ENCODE measurements around the gene NAT16. TPM values are rescaled to one million over a fixed set of nuclear protein-coding genes. Genes with fewer than 3 reads are reported as not detected.

The NAT16 gene
- total RNA-seq, 2 donors from 2014 or later = 0.26 TPM; not detected in 1

- H3K4me3 ChIP-seq = no peak overlapping the region
- DNase-seq (no peak), ATAC-seq (no peak)
- no peak overlapping the region for H3K27ac ChIP-seq
- intact Hi-C loops (cut with DNase I) = no loop called here
- H3K9me3 ChIP-seq = no peaks in the 10 kb centered on the region
- H3K4me1 ChIP-seq = peaks cover 22% of the 10 kb centered on the region
- H3K27me3 ChIP-seq = no peaks in the 10 kb centered on the region
- H3K36me3 ChIP-seq (replicated peaks in 1 of 2; ENCODE audit: insufficient read depth in 1 of 2, low read depth in 2 of 2) = peaks cover 0 to 10% of the 10 kb centered on the region in 2 donors
- no peak for TF ChIP-seq POLR2A (IDR thresholded peaks at IDR 0.05)
- TF ChIP-seq, protein P1, sequence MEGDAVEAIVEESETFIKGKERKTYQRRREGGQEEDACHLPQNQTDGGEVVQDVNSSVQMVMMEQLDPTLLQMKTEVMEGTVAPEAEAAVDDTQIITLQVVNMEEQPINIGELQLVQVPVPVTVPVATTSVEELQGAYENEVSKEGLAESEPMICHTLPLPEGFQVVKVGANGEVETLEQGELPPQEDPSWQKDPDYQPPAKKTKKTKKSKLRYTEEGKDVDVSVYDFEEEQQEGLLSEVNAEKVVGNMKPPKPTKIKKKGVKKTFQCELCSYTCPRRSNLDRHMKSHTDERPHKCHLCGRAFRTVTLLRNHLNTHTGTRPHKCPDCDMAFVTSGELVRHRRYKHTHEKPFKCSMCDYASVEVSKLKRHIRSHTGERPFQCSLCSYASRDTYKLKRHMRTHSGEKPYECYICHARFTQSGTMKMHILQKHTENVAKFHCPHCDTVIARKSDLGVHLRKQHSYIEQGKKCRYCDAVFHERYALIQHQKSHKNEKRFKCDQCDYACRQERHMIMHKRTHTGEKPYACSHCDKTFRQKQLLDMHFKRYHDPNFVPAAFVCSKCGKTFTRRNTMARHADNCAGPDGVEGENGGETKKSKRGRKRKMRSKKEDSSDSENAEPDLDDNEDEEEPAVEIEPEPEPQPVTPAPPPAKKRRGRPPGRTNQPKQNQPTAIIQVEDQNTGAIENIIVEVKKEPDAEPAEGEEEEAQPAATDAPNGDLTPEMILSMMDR (IDR thresholded peaks at IDR 0.05) = no peak
- 91 to 93% methylated on average over 18 to 25 of the region's 27 CpGs for WGBS, 2 donors
These were observed 42.3 kb upstream of the NAT16 start for GRCh38 chr7:101222275-101222830.

GRCh38 chr7:101220295-101220694, 40.2 kb upstream of the NAT16 start:
- no peak for TF ChIP-seq POLR2A (IDR thresholded peaks at IDR 0.05)
- TF ChIP-seq, protein P1 (IDR thresholded peaks at IDR 0.05) = no peak
- no peaks in the 10 kb centered on the region for H3K27me3 ChIP-seq
- no peak for DNase-seq
- intact Hi-C loops (cut with DNase I) = no loop called here
- H3K4me1 ChIP-seq = peaks cover 39% of the 10 kb centered on the region
- H3K9me3 ChIP-seq = no peaks in the 10 kb centered on the region
- H3K4me3 ChIP-seq = no peak overlapping the region
- ATAC-seq = no peak
- 42 to 52% methylated on average over 5 of the region's 5 CpGs for WGBS, 2 donors
- no peak overlapping the region for H3K27ac ChIP-seq
- peaks cover 0 to 10% of the 10 kb centered on the region in 2 donors for H3K36me3 ChIP-seq (replicated peaks in 1 of 2; ENCODE audit: insufficient read depth in 1 of 2, low read depth in 2 of 2)

DNA sequence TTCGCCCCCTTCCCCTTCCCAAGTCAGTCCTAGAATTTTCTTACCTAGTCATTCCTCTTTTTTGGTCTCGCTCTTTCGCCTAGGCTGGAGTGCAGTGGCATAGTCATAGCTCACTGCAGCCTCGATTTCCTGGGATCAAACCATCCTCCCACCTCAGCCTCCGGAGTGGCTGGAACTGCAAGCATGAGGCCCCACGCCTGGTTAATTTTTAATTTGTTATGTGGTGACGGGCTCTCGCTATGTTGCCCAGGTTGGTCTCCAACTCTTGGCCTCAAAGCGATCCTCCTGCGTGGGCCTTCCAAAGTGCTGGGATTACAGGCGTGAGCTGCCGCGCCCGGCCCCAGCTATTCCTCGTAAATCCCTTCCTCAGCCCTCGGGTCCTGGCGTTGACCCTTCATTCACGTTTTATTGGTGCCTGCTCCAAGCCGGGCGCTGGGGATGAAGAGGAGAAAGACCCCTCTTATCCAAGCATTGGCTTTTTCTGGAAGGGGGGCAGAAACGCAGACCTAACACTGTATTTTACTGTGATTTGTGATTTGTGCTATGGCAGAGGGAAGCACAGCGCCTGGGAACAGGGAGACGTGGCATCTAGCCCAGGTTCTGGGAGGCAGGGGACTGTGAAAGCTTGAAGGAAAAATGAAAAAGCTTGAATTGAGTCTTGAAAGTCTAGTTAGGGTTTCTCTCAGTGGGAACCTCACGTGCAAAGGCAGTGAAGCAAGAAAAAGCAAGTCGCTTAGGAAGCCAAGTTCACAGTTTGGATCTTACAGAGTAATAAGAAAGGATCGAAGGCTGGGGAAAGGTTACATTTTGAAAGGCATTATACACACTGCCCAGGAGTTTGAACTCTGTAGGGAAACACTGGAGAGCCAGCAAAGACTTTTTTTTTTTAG, 38.4 kb upstream of the NAT16 start:
- 5 to 7% methylated on average over 23 to 26 of the region's 26 CpGs for WGBS, 2 donors
- DNase-seq (peak in 1 of 4 donors; percentile 39), ATAC-seq (peak; percentile 7)
- Histone ChIP-seq H3K27me3 (no peaks in the 10 kb centered on the region), H3K27ac (peak overlapping the region; percentile 86 to 92 (median 90)), H3K9me3 (no peaks in the 10 kb centered on the region), H3K4me1 (peaks cover 46% of the 10 kb centered on the region), H3K36me3 (replicated peaks in 1 of 2; ENCODE audit: insufficient read depth in 1 of 2, low read depth in 2 of 2) (no peaks in the 10 kb centered on the region), H3K4me3 (peak overlapping the region; percentile 65 to 74)
- intact Hi-C loops (cut with DNase I) = no loop called here
- TF ChIP-seq POLR2A (IDR thresholded peaks at IDR 0.05) = no peak
- TF ChIP-seq, protein P1 (IDR thresholded peaks at IDR 0.05) = peak in 1 of 7 experiments; percentile 4

GRCh38 chr7:101217388-101218235, 37.5 kb upstream of the NAT16 start, which contains the start of the genes PLOD3 and ZNHIT1:
Gene PLOD3 (minus strand): TSS chr7:101217581. CDS start chr7:101217274, 307 bp downstream.
Gene ZNHIT1 (plus strand): TSS chr7:101218165. CDS start chr7:101218196, 31 bp downstream.
- peak; percentile 98 to 99 (median 99) for DNase-seq
- Histone ChIP-seq H3K27ac (peak within 1 kb of the TSS; percentile 86 to 92 (median 90)), H3K9me3 (no peaks in the 10 kb centered on the region), H3K4me1 (peaks cover 46% of the 10 kb centered on the region), H3K36me3 (replicated peaks in 1 of 2; ENCODE audit: insufficient read depth in 1 of 2, low read depth in 2 of 2) (no peaks in the 10 kb centered on the region), H3K27me3 (no peaks in the 10 kb centered on the region), H3K4me3 (peak within 1 kb of the TSS; percentile 65 to 74)
- 1% methylated on average over 27 to 56 of the region's 57 CpGs for WGBS, 2 donors
- intact Hi-C loops (cut with DNase I) = no loop called here
- ATAC-seq = peak; percentile 91
- TF ChIP-seq POLR2A (IDR thresholded peaks at IDR 0.05) = peak in 2 of 3 donors; percentile 60 to 70
- TF ChIP-seq, protein P1 (IDR thresholded peaks at IDR 0.05) = peak in 6 of 7 experiments; percentile 11 to 41 (median 38)

All from body of pancreas (tissue), 4 donors.